Panc1 (cell line): ENCODE results near the gene HS1BP3. TPM values are rescaled to one million over a fixed set of nuclear protein-coding genes. Genes with fewer than 3 reads are reported as not detected.
A peak's percentile ranks its signal among the peaks of the same experiment; 100 is the strongest.

Source experiments
- ATAC-seq: fragments of 200-7000 bp; cut with Tn5 transposase; 2 replicates; pipeline ENCODE4 v1.9.1; 2020; ENCODE audit warnings: mild to moderate bottlenecking, moderate library complexity
- BruUV-seq: library from RNA; stranded (reverse); fragments of 400-500 nt; replicated peaks from 2 replicates; lab custom pipeline; 2021; lab: Mats Ljungman, UMichigan
- CTCF ChIA-PET: fragments of 300-600 bp; sonication (Branson Sonifier 250); formaldehyde crosslinking; loops from one replicate; lab custom pipeline; 2022; ENCODE audit warnings: antibody characterized with exemption; lab: Charles Lee
- POLR2A ChIA-PET: fragments of 300-600 bp; sonication (Branson Sonifier 250); formaldehyde crosslinking; loops from one replicate; lab custom pipeline; 2022; ENCODE audit warnings: antibody characterized with exemption; lab: Charles Lee
- DNase-seq: peaks from one replicate; pipeline ENCODE4 v3.0.0-alpha.2; 2010; ENCODE audit warnings: low read depth, low spot score
- H3K27ac ChIP-seq: 2 replicates; pipeline ENCODE4 v1.5.1; 2011; ENCODE audit warnings: mild to moderate bottlenecking, low read length, inconsistent platforms
- H3K27me3 ChIP-seq: fragments of 200-500 bp; sonication (Bioruptor generic); 2 replicates; pipeline ENCODE4 v1.6.0; 2014; ENCODE audit warnings: low read length, inconsistent platforms; ENCODE audit not compliant: control insufficient read depth, insufficient read depth
- H3K36me3 ChIP-seq: fragments of 200-500 bp; sonication (Bioruptor generic); 2 replicates; pipeline ENCODE4 v1.5.1; 2014; ENCODE audit warnings: inconsistent platforms, mild to moderate bottlenecking, low read length, moderate library complexity; ENCODE audit not compliant: control insufficient read depth, insufficient read depth
- H3K4me1 ChIP-seq: 2 replicates; pipeline ENCODE4 v1.5.1; 2011; ENCODE audit warnings: inconsistent platforms, mild to moderate bottlenecking, low read length, moderate library complexity; ENCODE audit not compliant: control insufficient read depth, insufficient read depth
- H3K4me3 ChIP-seq, 2 experiments: 2 replicates each; pipeline ENCODE4 v1.5.1; 2011 to 2012; ENCODE audit warnings: low read depth in 2 of 2, low read length in 2 of 2, mild to moderate bottlenecking in 2 of 2, inconsistent platforms in 1 of 2, moderate library complexity in 1 of 2
- H3K9me3 ChIP-seq: fragments of 200-500 bp; sonication (Bioruptor generic); 2 replicates; pipeline ENCODE4 v1.5.1; 2014; ENCODE audit warnings: low read depth, mild to moderate bottlenecking, inconsistent platforms, low read length, moderate library complexity; ENCODE audit not compliant: control insufficient read depth, insufficient read depth
- POLR2AphosphoS5 ChIP-seq: IDR thresholded peaks from 2 replicates; pipeline ENCODE4 v1.6.1; 2012; ENCODE audit warnings: mild to moderate bottlenecking, low read depth, low read length, moderate library complexity
- SIN3A ChIP-seq: IDR thresholded peaks from 2 replicates; pipeline ENCODE4 v1.6.1; 2012; ENCODE audit warnings: low read depth, mild to moderate bottlenecking, low read length, moderate library complexity, borderline replicate concordance; ENCODE audit not compliant: insufficient read depth
- TCF7L2 ChIP-seq: IDR thresholded peaks from 2 replicates; pipeline ENCODE4 v1.6.1; 2011; ENCODE audit warnings: mild to moderate bottlenecking, low read depth, low read length, inconsistent platforms
- in situ Hi-C: cut with HindIII; loops from 2 replicates; pipeline ENCODE4 v1.10.0; 2016; ENCODE audit warnings: low sequenced_read_pairs, low pct_unique_long_range_greater_than_20kb
- intact Hi-C: fragments of 100-400 bp; cut with micrococcal nuclease; formaldehyde crosslinking; loops from one replicate; pipeline ENCODE4 v1.10.0; 2022; ENCODE audit not compliant: unreplicated experiment
- total RNA-seq: library from RNA; stranded (reverse); gene quantifications from one replicate; pipeline ENCODE4 v1.2.1, GENCODE V29; 2021; ENCODE audit not compliant: unreplicated experiment
- TF ChIP-seq, protein P1 (sequence below): fragments of 450-650 bp; IDR thresholded peaks from 2 replicates; pipeline ENCODE4 v1.5.1; 2017; ENCODE audit warnings: mild to moderate bottlenecking
- TF ChIP-seq, protein P2 (sequence below), 2 experiments: IDR thresholded peaks; 2 replicates each; pipeline ENCODE4 v1.6.1; 2011 to 2012; ENCODE audit warnings: low read depth in 2 of 2, control low read depth in 1 of 2, low read length in 1 of 2, mild to moderate bottlenecking in 1 of 2, moderate library complexity in 1 of 2; ENCODE audit not compliant: insufficient read depth in 1 of 2

HS1BP3 gene
- total RNA-seq, 1 experiment from 2014 or later = 46.1 TPM

DNA sequence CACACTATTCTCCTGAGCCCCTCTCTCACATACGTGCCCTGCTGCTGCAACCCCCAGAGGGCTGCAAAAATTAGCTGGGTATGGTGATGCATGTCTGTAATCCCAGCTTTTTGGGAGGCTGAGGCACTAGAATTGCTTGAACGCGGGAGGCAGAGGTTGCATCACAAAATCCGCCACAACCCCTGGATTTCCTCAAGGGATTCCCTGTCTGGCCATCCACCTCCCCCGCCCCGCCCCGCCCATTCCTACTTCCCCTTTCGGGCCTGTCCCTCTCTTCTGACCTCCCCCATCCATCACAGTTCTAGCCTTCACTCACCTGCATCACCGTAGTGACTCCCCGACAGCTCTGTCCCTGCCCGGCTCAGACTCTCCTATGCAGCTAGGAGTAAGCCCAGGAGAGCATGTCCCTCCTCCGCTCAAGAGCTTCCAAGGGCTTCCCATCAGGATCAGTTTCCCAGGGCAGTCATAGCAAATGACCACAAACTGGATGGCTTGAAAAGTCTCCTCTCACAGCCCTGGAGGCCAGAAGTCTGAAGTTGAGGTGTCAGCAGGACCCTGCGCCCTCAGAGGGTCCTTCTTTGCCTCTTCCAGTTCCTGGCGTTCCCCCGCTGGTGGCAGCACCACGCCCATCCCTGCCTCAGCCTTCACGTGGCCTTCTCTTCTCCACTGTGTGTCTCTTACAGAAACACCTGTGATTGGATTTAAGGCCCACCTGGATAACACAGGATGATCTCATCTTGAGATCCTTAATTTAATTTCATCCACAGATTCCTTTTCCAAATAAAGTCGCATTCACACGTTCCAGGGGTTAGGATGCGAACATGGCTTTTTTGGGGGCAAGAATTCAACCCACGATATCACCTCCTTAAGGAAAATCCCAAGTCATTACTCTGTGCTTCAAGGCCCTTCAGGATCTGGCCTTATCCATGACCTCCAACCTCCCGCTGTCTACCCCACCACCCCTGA is 58.5 kb downstream of the HS1BP3 start:
- Histone ChIP-seq H3K27me3 (no peaks in the 10 kb centered on the region), H3K27ac (peak overlapping the region; percentile 80), H3K4me3 (no peak overlapping the region), H3K4me1 (peaks cover 26% of the 10 kb centered on the region), H3K9me3 (no peaks in the 10 kb centered on the region), H3K36me3 (no peaks in the 10 kb centered on the region)
- no TSS peak for BruUV-seq
- in situ Hi-C loops (no loop called here), intact Hi-C loops (loop anchor here (10.0 kb wide), 1 partner anchor 148 kb away; the partner anchor contains the start of gene RHOB)
- ChIA-PET CTCF (no interaction called here), POLR2A (no interaction called here)
- TF ChIP-seq TCF7L2 = no peak
- TF ChIP-seq, protein P1, sequence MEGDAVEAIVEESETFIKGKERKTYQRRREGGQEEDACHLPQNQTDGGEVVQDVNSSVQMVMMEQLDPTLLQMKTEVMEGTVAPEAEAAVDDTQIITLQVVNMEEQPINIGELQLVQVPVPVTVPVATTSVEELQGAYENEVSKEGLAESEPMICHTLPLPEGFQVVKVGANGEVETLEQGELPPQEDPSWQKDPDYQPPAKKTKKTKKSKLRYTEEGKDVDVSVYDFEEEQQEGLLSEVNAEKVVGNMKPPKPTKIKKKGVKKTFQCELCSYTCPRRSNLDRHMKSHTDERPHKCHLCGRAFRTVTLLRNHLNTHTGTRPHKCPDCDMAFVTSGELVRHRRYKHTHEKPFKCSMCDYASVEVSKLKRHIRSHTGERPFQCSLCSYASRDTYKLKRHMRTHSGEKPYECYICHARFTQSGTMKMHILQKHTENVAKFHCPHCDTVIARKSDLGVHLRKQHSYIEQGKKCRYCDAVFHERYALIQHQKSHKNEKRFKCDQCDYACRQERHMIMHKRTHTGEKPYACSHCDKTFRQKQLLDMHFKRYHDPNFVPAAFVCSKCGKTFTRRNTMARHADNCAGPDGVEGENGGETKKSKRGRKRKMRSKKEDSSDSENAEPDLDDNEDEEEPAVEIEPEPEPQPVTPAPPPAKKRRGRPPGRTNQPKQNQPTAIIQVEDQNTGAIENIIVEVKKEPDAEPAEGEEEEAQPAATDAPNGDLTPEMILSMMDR = no peak
- TF ChIP-seq POLR2AphosphoS5 = no peak
- TF ChIP-seq, protein P2, sequence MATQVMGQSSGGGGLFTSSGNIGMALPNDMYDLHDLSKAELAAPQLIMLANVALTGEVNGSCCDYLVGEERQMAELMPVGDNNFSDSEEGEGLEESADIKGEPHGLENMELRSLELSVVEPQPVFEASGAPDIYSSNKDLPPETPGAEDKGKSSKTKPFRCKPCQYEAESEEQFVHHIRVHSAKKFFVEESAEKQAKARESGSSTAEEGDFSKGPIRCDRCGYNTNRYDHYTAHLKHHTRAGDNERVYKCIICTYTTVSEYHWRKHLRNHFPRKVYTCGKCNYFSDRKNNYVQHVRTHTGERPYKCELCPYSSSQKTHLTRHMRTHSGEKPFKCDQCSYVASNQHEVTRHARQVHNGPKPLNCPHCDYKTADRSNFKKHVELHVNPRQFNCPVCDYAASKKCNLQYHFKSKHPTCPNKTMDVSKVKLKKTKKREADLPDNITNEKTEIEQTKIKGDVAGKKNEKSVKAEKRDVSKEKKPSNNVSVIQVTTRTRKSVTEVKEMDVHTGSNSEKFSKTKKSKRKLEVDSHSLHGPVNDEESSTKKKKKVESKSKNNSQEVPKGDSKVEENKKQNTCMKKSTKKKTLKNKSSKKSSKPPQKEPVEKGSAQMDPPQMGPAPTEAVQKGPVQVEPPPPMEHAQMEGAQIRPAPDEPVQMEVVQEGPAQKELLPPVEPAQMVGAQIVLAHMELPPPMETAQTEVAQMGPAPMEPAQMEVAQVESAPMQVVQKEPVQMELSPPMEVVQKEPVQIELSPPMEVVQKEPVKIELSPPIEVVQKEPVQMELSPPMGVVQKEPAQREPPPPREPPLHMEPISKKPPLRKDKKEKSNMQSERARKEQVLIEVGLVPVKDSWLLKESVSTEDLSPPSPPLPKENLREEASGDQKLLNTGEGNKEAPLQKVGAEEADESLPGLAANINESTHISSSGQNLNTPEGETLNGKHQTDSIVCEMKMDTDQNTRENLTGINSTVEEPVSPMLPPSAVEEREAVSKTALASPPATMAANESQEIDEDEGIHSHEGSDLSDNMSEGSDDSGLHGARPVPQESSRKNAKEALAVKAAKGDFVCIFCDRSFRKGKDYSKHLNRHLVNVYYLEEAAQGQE (IDR thresholded peaks at IDR 0.05; ENCODE audit: insufficient read depth in 1 of 2, low read depth in 2 of 2, low read length in 1 of 2) = no peak
- TF ChIP-seq SIN3A = no peak
- no peak for ATAC-seq
- no peak for DNase-seq

DNA sequence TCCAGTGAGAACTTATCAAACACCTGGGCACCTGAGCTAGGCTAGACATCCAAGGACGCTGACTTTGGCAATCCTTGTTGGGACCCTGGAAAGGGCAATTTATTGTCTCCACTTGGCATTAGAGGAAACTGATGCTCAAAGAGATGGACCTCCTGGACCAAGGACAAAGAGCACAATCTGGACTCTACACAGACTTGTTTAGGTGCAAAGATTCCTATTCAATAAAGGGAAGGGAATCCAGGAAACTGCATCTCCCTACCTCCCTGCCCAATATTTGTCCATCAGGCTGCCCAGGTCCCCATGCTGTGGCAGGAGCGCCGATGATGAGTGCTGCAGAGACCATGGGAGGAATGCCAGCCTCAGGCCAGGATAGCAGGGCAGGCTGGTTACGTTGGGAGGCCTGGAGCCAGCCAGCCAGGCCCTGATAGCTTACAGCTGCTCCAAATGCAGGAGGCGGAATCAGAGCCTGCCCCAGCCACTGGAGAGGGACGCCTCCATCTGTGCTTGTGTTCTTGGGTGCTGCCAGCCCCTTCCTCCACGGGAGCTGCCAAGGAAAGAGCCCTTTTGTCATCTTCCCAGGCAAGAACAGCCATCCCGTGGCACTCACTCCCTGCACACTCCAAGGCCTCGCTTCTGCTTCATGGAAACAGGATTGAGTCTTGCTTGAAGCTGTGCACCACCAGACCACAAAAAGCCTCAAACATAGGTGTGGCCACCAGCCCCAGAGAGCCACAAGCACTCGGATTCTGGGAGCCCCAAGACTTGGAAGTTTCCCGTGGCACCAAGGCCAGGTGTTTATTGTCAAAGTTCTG is 60.0 kb downstream of the HS1BP3 start:
- TF ChIP-seq, protein P1 = no peak
- TF ChIP-seq SIN3A = no peak
- TF ChIP-seq TCF7L2 = no peak
- no peak for TF ChIP-seq POLR2AphosphoS5
- TF ChIP-seq, protein P2 (IDR thresholded peaks at IDR 0.05; ENCODE audit: insufficient read depth in 1 of 2, low read depth in 2 of 2, low read length in 1 of 2) = no peak
- Histone ChIP-seq H3K9me3 (no peaks in the 10 kb centered on the region), H3K27me3 (no peaks in the 10 kb centered on the region), H3K4me3 (no peak overlapping the region), H3K36me3 (no peaks in the 10 kb centered on the region), H3K4me1 (peaks cover 26% of the 10 kb centered on the region), H3K27ac (no peak overlapping the region)
- in situ Hi-C loops = no loop called here
- no TSS peak for BruUV-seq
- DNase-seq = no peak
- intact Hi-C loops = loop anchor here (10.0 kb wide), 1 partner anchor 146 kb away; the partner anchor contains the start of gene RHOB
- ChIA-PET POLR2A (interaction anchor here (0.6 kb wide), 1 partner anchor 124 kb away, joined by 3 read pairs; no protein-coding TSS in a partner anchor), CTCF (no interaction called here)
- no peak for ATAC-seq
